Measurements from ENCODE around the gene ST3GAL3. TPM values are rescaled to one million over a fixed set of nuclear protein-coding genes. Genes with fewer than 3 reads are reported as not detected.

The ST3GAL3 gene
- total and polyA plus RNA-seq, 11 donors, result 14.4 to 31.7 (median 26.3) TPM

DNA sequence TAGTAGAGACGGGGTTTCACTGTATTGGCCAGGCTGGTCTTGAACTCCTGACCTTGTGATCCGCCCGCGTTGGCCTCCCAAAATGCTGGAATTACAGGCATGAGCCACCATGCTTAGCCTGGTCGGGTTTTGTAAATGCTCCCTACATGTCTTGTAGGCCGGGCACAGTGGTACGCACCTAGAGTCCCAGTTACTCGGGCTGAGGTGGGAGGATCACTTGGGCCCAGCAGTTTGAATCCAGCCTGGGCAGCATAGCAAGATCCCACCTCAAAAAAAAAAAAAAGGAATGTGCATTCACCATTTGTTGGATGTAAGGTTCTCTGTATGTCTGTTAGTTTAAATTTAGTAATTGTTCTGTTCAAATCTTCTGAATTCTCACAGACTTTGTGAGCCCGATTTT, 95.8 kb downstream of the ST3GAL3 start:
- WGBS, 4 donors, result 90 to 97% (median 94%) methylated on average over 8 to 9 of the region's 9 CpGs
- H3K9me3 ChIP-seq, result no peaks in the 10 kb centered on the region
- no peaks in the 10 kb centered on the region for H3K27me3 ChIP-seq
- no peak overlapping the region for H3K27ac ChIP-seq
- DNase-seq (no peak), ATAC-seq (no peak)
- intact Hi-C loops (cut with DNase I), result no loop called here
- TF ChIP-seq POLR2A (IDR thresholded peaks at IDR 0.05), result no peak
- TF ChIP-seq, protein P1, sequence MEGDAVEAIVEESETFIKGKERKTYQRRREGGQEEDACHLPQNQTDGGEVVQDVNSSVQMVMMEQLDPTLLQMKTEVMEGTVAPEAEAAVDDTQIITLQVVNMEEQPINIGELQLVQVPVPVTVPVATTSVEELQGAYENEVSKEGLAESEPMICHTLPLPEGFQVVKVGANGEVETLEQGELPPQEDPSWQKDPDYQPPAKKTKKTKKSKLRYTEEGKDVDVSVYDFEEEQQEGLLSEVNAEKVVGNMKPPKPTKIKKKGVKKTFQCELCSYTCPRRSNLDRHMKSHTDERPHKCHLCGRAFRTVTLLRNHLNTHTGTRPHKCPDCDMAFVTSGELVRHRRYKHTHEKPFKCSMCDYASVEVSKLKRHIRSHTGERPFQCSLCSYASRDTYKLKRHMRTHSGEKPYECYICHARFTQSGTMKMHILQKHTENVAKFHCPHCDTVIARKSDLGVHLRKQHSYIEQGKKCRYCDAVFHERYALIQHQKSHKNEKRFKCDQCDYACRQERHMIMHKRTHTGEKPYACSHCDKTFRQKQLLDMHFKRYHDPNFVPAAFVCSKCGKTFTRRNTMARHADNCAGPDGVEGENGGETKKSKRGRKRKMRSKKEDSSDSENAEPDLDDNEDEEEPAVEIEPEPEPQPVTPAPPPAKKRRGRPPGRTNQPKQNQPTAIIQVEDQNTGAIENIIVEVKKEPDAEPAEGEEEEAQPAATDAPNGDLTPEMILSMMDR (IDR thresholded peaks at IDR 0.05), result no peak
- no peak overlapping the region for H3K4me3 ChIP-seq
- peaks cover 0 to 18% (median 3%) of the 10 kb centered on the region in 9 donors for H3K36me3 ChIP-seq
- H3K4me1 ChIP-seq, result no peaks in the 10 kb centered on the region

DNA sequence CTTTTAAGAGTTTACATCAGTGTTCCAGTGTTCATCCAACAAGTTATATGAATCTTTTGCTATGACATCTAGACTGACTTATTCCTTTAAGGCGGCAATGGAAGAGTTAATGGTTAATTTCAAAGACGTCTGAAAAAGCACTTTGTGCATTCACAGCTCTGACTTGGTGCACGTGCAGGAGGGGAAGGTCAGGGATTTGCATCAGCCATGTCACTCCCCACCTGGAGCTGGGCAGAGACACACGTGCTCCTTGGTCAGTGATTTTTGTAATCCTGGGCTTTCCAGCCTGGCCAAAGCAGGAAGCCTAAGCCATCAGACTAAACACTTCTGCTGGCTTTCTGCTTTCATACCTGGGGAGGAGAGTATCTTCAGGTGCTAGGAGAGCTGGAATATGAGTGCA, 96.3 kb downstream of the ST3GAL3 start:
- DNase-seq (no peak), ATAC-seq (no peak)
- Histone ChIP-seq H3K36me3 (peaks cover 0 to 18% (median 3%) of the 10 kb centered on the region in 9 donors), H3K9me3 (peaks cover 0 to 4% (median 0%) of the 10 kb centered on the region in 12 donors), H3K4me3 (no peak overlapping the region), H3K4me1 (no peaks in the 10 kb centered on the region), H3K27me3 (no peaks in the 10 kb centered on the region), H3K27ac (no peak overlapping the region)
- WGBS, 4 donors, result 60 to 67% (median 63%) methylated on average over 4 of the region's 4 CpGs
- TF ChIP-seq, protein P1 (IDR thresholded peaks at IDR 0.05), result no peak
- TF ChIP-seq POLR2A (IDR thresholded peaks at IDR 0.05), result no peak
- intact Hi-C loops (cut with DNase I), result no loop called here

DNA sequence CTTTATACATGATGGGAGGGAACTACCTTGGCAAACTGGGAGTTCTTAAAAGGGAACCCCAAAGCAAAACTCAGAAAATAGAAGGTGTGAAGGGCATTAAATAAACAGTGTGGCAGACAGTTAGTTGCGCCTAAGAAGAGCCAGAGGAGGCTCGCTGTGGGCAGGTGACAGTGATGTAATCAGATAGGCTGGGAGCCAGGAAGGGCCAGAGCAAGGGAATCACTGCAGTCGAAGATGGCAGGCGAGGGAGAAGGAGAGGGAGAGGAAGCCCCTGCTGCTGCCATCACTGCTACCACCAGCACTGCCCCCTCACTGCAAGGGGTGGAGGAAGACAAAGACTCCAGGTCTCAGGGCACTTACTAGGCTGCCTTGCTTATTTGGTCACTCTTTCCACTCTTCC, 97.2 kb downstream of the ST3GAL3 start:
- intact Hi-C loops (cut with DNase I), result no loop called here
- 83 to 90% (median 85%) methylated on average over 4 of the region's 4 CpGs for WGBS, 4 donors

DNA sequence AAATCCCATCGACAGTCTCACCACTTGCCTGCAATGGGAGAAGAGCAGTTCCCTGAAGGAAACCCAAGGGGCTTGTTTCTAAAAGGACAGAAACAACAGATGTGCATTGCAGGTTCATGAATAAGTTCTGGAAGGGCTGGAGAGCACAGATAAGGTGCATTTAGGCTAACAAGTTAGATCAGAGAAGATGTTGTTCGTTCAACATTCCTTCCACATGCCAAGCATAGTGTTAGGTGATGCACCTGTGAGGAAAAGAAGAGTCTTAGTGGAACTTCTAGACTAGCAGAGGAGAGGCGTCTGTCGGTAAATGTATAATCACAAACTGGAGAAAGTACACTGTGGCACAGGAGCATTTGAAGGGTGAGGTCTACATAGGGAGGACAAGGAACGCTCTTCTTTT, 98.0 kb downstream of the ST3GAL3 start:
- H3K36me3 ChIP-seq, result peaks cover 0 to 18% (median 3%) of the 10 kb centered on the region in 9 donors
- no peak overlapping the region for H3K27ac ChIP-seq
- 91 to 96% (median 94%) methylated on average over 5 of the region's 5 CpGs for WGBS, 4 donors
- no peak overlapping the region for H3K4me3 ChIP-seq
- TF ChIP-seq, protein P1 (IDR thresholded peaks at IDR 0.05), result no peak
- no peak for TF ChIP-seq POLR2A (IDR thresholded peaks at IDR 0.05)
- no peak for ATAC-seq
- no peaks in the 10 kb centered on the region for H3K27me3 ChIP-seq
- H3K9me3 ChIP-seq, result peaks cover 0 to 11% (median 0%) of the 10 kb centered on the region in 12 donors
- no peak for DNase-seq
- H3K4me1 ChIP-seq, result no peaks in the 10 kb centered on the region
- intact Hi-C loops (cut with DNase I), result no loop called here

More for the DNA sequence above, 97.2 kb downstream of the ST3GAL3 start:
- TF ChIP-seq, protein P1 (IDR thresholded peaks at IDR 0.05), result no peak
- no peak for TF ChIP-seq POLR2A (IDR thresholded peaks at IDR 0.05)
- Histone ChIP-seq H3K4me3 (no peak overlapping the region), H3K27me3 (no peaks in the 10 kb centered on the region), H3K36me3 (peaks cover 0 to 18% (median 3%) of the 10 kb centered on the region in 9 donors), H3K4me1 (no peaks in the 10 kb centered on the region), H3K9me3 (peaks cover 0 to 11% (median 0%) of the 10 kb centered on the region in 12 donors), H3K27ac (no peak overlapping the region)
- no peak for ATAC-seq
- no peak for DNase-seq
